SK-N-SH (cell line): ENCODE results near the gene DDX52. TPM values are rescaled to one million over a fixed set of nuclear protein-coding genes. Genes with fewer than 3 reads are reported as not detected.

Experiments
- CTCF ChIA-PET: fragments of 300-600, 350-600 bp; formaldehyde crosslinking; extraction: SDS; loops from one replicate; lab custom pipeline; 2021; lab: Yijun Ruan, JAX
- POLR2A ChIA-PET: fragments of 350-600 bp; sonication (Branson Sonifier 250); formaldehyde crosslinking; extraction: SDS; loops from one replicate; lab custom pipeline; 2020; ENCODE audit warnings: antibody characterized with exemption, inconsistent platforms; lab: Yijun Ruan, JAX
- DNase-seq: peaks from one replicate; pipeline ENCODE4 v3.0.0; 2012
- H2AFZ ChIP-seq: fragments of 200-600 bp; sonication (generic); 2 replicates; pipeline ENCODE4 v1.8.1; 2016; ENCODE audit warnings: antibody characterized with exemption, mild to moderate bottlenecking, low read depth
- H3F3A ChIP-seq: fragments of 200-600 bp; sonication (generic); replicated peaks from 2 replicates; pipeline ENCODE3; 2016; ENCODE audit warnings: antibody characterized with exemption, mild to moderate bottlenecking; ENCODE audit not compliant: insufficient read depth
- H3K27ac ChIP-seq, 2 experiments: fragments of 200-500 bp in 1 of 2; fragments of 200-600 bp in 1 of 2; sonication (Bioruptor generic) in 1 of 2; sonication (generic), shearing (Covaris generic) in 1 of 2; 2 replicates each; pipeline versions ENCODE4 v1.5.1 to v1.6.1; 2014 to 2016; ENCODE audit warnings: low read depth in 2 of 2, inconsistent platforms in 1 of 2, low read length in 1 of 2, mild to moderate bottlenecking in 1 of 2, mixed read lengths in 1 of 2
- H3K27me3 ChIP-seq: fragments of 200-600 bp; sonication (generic), shearing (Covaris generic); 2 replicates; pipeline ENCODE4 v1.6.1; 2016; ENCODE audit warnings: mixed run types; ENCODE audit not compliant: insufficient read depth
- H3K36me3 ChIP-seq, 2 experiments: fragments of 200-500 bp in 1 of 2; fragments of 200-600 bp in 1 of 2; sonication (Bioruptor generic) in 1 of 2; sonication (generic) in 1 of 2; replicated peaks in 1 of 2; 2 replicates each; pipeline versions ENCODE3 to v1.5.1; 2014 to 2016; ENCODE audit warnings: low read length in 1 of 2, mild to moderate bottlenecking in 1 of 2; ENCODE audit not compliant: insufficient read depth in 2 of 2, control insufficient read depth in 1 of 2
- H3K4me1 ChIP-seq, 2 experiments: fragments of 200-500 bp in 1 of 2; fragments of 200-600 bp in 1 of 2; sonication (Bioruptor generic) in 1 of 2; sonication (generic), shearing (Covaris generic) in 1 of 2; 2 replicates each; pipeline versions ENCODE4 v1.5.1 to v1.6.1; 2014 to 2016; ENCODE audit warnings: low read depth in 1 of 2, low read length in 1 of 2, mixed run types in 1 of 2; ENCODE audit not compliant: insufficient read depth in 2 of 2, control insufficient read depth in 1 of 2
- H3K4me2 ChIP-seq: fragments of 200-600 bp; sonication (generic), shearing (Covaris generic); 2 replicates; pipeline ENCODE4 v1.6.1; 2017; ENCODE audit warnings: mixed run types
- H3K4me3 ChIP-seq, 2 experiments: fragments of 200-500 bp in 1 of 2; fragments of 200-600 bp in 1 of 2; sonication (Bioruptor generic) in 1 of 2; sonication (generic), shearing (Covaris generic) in 1 of 2; 2 replicates each; pipeline versions ENCODE4 v1.5.1 to v1.8.1; 2014 to 2016; ENCODE audit warnings: low read depth in 2 of 2, inconsistent platforms in 1 of 2, low read length in 1 of 2, mild to moderate bottlenecking in 1 of 2, mixed read lengths in 1 of 2, moderate library complexity in 1 of 2
- H3K79me2 ChIP-seq: fragments of 200-600 bp; sonication (generic); 2 replicates; pipeline ENCODE4 v1.8.1; 2017; ENCODE audit warnings: mild to moderate bottlenecking; ENCODE audit not compliant: insufficient read depth
- H3K9ac ChIP-seq: fragments of 200-600 bp; sonication (generic); 2 replicates; pipeline ENCODE4 v1.6.1; 2017; ENCODE audit warnings: mixed run types
- H3K9me2 ChIP-seq: fragments of 200-600 bp; sonication (generic); 2 replicates; pipeline ENCODE4 v1.6.1; 2017; ENCODE audit warnings: mixed run types
- H3K9me3 ChIP-seq: fragments of 200-600 bp; sonication (generic); 2 replicates; pipeline ENCODE4 v1.6.1; 2017; ENCODE audit warnings: mixed run types, mild to moderate bottlenecking, moderate library complexity
- H4K20me1 ChIP-seq: fragments of 200-600 bp; sonication (generic); 2 replicates; pipeline ENCODE4 v1.6.1; 2017; ENCODE audit warnings: mild to moderate bottlenecking, mixed run types; ENCODE audit not compliant: insufficient read depth
- CTCF ChIP-seq: fragments of 200-600 bp; sonication (generic); IDR thresholded peaks from 2 replicates; pipeline ENCODE4 v1.6.1; 2017; ENCODE audit warnings: antibody characterized with exemption, mild to moderate bottlenecking, moderate library complexity
- EZH2phosphoT487 ChIP-seq: fragments of 200-600 bp; sonication (generic); IDR thresholded peaks from 2 replicates; pipeline ENCODE4 v1.6.1; 2017; ENCODE audit warnings: low read depth, mixed run types, mild to moderate bottlenecking, antibody characterized with exemption, moderate library complexity, borderline replicate concordance
- FOSL2 ChIP-seq: IDR thresholded peaks from 2 replicates; pipeline ENCODE4 v1.4.0; 2012; ENCODE audit warnings: low read depth, mild to moderate bottlenecking, moderate library complexity, borderline replicate concordance
- GABPA ChIP-seq: IDR thresholded peaks from 2 replicates; pipeline ENCODE4 v1.4.0; 2012; ENCODE audit warnings: low read depth, mild to moderate bottlenecking
- GATA2 ChIP-seq: sonication (generic); formaldehyde crosslinking; IDR thresholded peaks from 2 replicates; pipeline ENCODE4 v1.5.0; 2020; ENCODE audit warnings: mild to moderate bottlenecking, missing genetic modification reagents
- JUND ChIP-seq: IDR thresholded peaks from 2 replicates; pipeline ENCODE4 v1.4.0; 2012
- MXI1 ChIP-seq: IDR thresholded peaks from 2 replicates; pipeline ENCODE4 v1.6.1; 2012; ENCODE audit warnings: mild to moderate bottlenecking, low read depth, low read length, improper control_type of control experiment
- NFIC ChIP-seq: IDR thresholded peaks from 2 replicates; pipeline ENCODE4 v1.4.0; 2012; ENCODE audit warnings: borderline replicate concordance
- NRF1 ChIP-seq: IDR thresholded peaks from 2 replicates; pipeline ENCODE4 v1.6.1; 2012; ENCODE audit warnings: low read depth, mild to moderate bottlenecking, low read length
- POLR2AphosphoS5 ChIP-seq: IDR thresholded peaks from 2 replicates; pipeline ENCODE4 v1.6.1; 2012; ENCODE audit warnings: low read depth, low read length
- RFX5 ChIP-seq: IDR thresholded peaks from 2 replicates; pipeline ENCODE4 v1.6.1; 2012; ENCODE audit warnings: mild to moderate bottlenecking, improper control_type of control experiment, low read length
- RXRA ChIP-seq: IDR thresholded peaks from 2 replicates; pipeline ENCODE4 v1.4.0; 2012; ENCODE audit warnings: low read depth, mild to moderate bottlenecking, borderline replicate concordance
- TAF1 ChIP-seq: IDR thresholded peaks from 2 replicates; pipeline ENCODE4 v1.6.1; 2012; ENCODE audit warnings: low read depth, mild to moderate bottlenecking, low read length, moderate library complexity, borderline replicate concordance
- TEAD4 ChIP-seq: IDR thresholded peaks from 2 replicates; pipeline ENCODE4 v1.4.0; 2012; ENCODE audit warnings: mild to moderate bottlenecking, borderline replicate concordance; ENCODE audit not compliant: insufficient read depth
- WGBS: methylation state at CpG from one replicate; pipeline ENCODE4 v1.1.6; 2017; ENCODE audit warnings: low lambda C conversion rate; 5-methylcytosine and 5-hydroxymethylcytosine counted together
- polyA plus RNA-seq, 3 experiments: library from polyadenylated mRNA; depleted of rRNA; stranded (reverse); fragments of >200 nt; gene quantifications; 2 replicates each; pipeline ENCODE4 v1.2.3, GENCODE V29; 2012
- TF ChIP-seq, protein P1 (sequence below): IDR thresholded peaks from 2 replicates; pipeline ENCODE4; 2012
- TF ChIP-seq, protein P2 (sequence below): IDR thresholded peaks from 2 replicates; pipeline ENCODE4 v1.6.1; 2012; ENCODE audit warnings: mild to moderate bottlenecking, low read depth, low read length, moderate library complexity
- TF ChIP-seq, protein P3 (sequence below): fragments of 150-350 bp; IDR thresholded peaks from 2 replicates; pipeline ENCODE4 v1.6.1; 2017; ENCODE audit warnings: antibody characterized with exemption, low read length, low read depth, borderline replicate concordance

The DDX52 gene
- polyA plus RNA-seq, 1 of the 3 experiments (the other 2 are of a cell fraction) = 7.3 TPM

- H3K9me2 ChIP-seq = no peaks in the 10 kb centered on the region
- TF ChIP-seq, protein P1, sequence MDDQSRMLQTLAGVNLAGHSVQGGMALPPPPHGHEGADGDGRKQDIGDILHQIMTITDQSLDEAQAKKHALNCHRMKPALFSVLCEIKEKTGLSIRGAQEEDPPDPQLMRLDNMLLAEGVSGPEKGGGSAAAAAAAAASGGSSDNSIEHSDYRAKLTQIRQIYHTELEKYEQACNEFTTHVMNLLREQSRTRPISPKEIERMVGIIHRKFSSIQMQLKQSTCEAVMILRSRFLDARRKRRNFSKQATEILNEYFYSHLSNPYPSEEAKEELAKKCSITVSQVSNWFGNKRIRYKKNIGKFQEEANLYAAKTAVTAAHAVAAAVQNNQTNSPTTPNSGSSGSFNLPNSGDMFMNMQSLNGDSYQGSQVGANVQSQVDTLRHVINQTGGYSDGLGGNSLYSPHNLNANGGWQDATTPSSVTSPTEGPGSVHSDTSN = no peak
- TF ChIP-seq TAF1 (no peak), CTCF (no peak), NRF1 (no peak), JUND (no peak), MXI1 (no peak)
- TF ChIP-seq, all 33 proteins: peak for 0
- Histone ChIP-seq H3K27ac (no peak overlapping the region), H3K4me2 (no peak overlapping the region), H3K27me3 (no peaks in the 10 kb centered on the region), H3K4me1 (no peaks in the 10 kb centered on the region), H3F3A (no peaks in the 10 kb centered on the region), H3K79me2 (no peaks in the 10 kb centered on the region), H3K4me3 (no peak overlapping the region), H4K20me1 (no peaks in the 10 kb centered on the region), H3K36me3 (no peaks in the 10 kb centered on the region), H3K9me3 (no peaks in the 10 kb centered on the region), H3K9ac (no peak overlapping the region), H2AFZ (no peak overlapping the region)
- 54% methylated on average over 4 of the region's 4 CpGs for WGBS
- CTCF ChIA-PET = interaction anchor here (0.5 to 1.5 kb wide), 5 partner anchors 10 to 154 kb away, joined by 3 to 6 read pairs (median 3); no protein-coding TSS in a partner anchor
- POLR2A ChIA-PET = no interaction called here
- DNase-seq = no peak
Observed at GRCh38 chr17:37662353-37662752, 19.1 kb upstream of the DDX52 start.

DNA sequence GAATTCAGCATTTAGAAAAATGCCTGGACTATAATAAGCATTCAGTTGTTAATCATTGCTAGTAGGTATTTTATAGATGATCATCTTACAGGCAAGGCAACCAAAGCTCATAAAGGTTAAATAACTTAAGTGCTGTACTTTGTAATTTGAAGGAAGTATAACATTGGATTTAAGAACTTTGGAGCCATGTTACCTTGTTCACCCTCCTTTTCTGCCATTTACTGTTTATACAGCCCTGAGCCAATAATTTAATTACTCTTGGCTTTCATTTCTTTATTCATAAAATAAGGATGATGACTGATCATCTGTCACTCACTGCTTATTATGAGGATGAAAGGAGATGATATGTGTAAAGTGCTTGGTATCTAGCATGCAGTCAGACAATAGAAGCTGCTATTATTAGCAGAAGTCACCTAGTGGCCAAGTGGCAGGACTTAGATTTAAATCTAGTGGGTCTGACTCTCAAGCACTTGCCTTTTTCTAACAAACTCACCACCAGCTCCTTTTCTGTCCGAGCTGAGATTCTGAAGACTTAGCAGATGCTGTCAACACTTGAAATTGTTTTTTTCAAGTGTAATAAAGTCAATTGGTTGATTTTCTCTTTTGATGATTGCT lies 18.3 kb upstream of the DDX52 start:
- Histone ChIP-seq H3K27ac (no peak overlapping the region), H3K4me1 (no peaks in the 10 kb centered on the region), H3K79me2 (no peaks in the 10 kb centered on the region), H3K4me3 (no peak overlapping the region), H3K27me3 (no peaks in the 10 kb centered on the region), H3F3A (no peaks in the 10 kb centered on the region), H4K20me1 (no peaks in the 10 kb centered on the region), H3K9me2 (no peaks in the 10 kb centered on the region), H3K4me2 (no peak overlapping the region), H2AFZ (no peak overlapping the region), H3K9me3 (no peaks in the 10 kb centered on the region), H3K36me3 (no peaks in the 10 kb centered on the region), H3K9ac (no peak overlapping the region)
- no peak for DNase-seq
- WGBS = 74% methylated on average over 1 of the region's 1 CpG
- POLR2A ChIA-PET = no interaction called here
- CTCF ChIA-PET = interaction anchor here (0.5 to 1.5 kb wide), 5 partner anchors 9 to 155 kb away, joined by 3 to 6 read pairs (median 3); no protein-coding TSS in a partner anchor
- TF ChIP-seq JUND = no peak
- no peak for TF ChIP-seq FOSL2
- TF ChIP-seq, protein P2, sequence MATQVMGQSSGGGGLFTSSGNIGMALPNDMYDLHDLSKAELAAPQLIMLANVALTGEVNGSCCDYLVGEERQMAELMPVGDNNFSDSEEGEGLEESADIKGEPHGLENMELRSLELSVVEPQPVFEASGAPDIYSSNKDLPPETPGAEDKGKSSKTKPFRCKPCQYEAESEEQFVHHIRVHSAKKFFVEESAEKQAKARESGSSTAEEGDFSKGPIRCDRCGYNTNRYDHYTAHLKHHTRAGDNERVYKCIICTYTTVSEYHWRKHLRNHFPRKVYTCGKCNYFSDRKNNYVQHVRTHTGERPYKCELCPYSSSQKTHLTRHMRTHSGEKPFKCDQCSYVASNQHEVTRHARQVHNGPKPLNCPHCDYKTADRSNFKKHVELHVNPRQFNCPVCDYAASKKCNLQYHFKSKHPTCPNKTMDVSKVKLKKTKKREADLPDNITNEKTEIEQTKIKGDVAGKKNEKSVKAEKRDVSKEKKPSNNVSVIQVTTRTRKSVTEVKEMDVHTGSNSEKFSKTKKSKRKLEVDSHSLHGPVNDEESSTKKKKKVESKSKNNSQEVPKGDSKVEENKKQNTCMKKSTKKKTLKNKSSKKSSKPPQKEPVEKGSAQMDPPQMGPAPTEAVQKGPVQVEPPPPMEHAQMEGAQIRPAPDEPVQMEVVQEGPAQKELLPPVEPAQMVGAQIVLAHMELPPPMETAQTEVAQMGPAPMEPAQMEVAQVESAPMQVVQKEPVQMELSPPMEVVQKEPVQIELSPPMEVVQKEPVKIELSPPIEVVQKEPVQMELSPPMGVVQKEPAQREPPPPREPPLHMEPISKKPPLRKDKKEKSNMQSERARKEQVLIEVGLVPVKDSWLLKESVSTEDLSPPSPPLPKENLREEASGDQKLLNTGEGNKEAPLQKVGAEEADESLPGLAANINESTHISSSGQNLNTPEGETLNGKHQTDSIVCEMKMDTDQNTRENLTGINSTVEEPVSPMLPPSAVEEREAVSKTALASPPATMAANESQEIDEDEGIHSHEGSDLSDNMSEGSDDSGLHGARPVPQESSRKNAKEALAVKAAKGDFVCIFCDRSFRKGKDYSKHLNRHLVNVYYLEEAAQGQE = no peak
- no peak for TF ChIP-seq MXI1
- no peak for TF ChIP-seq RXRA
- TF ChIP-seq POLR2AphosphoS5 = no peak
- TF ChIP-seq, protein P1 = no peak
- TF ChIP-seq TEAD4 = no peak
- no peak for TF ChIP-seq GABPA
- no peak for TF ChIP-seq RFX5
- no peak for TF ChIP-seq GATA2 (CRISPR knock-in tag)
- TF ChIP-seq, protein P3, sequence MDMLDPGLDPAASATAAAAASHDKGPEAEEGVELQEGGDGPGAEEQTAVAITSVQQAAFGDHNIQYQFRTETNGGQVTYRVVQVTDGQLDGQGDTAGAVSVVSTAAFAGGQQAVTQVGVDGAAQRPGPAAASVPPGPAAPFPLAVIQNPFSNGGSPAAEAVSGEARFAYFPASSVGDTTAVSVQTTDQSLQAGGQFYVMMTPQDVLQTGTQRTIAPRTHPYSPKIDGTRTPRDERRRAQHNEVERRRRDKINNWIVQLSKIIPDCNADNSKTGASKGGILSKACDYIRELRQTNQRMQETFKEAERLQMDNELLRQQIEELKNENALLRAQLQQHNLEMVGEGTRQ = no peak
- no peak for TF ChIP-seq EZH2phosphoT487
- TF ChIP-seq NFIC = no peak
